Endometrial microvascular endothelial cells (primary cell): ENCODE measurements around the gene TMC8. TPM values are rescaled to one million over a fixed set of nuclear protein-coding genes. Genes with fewer than 3 reads are reported as not detected.
"Not testable (repeated sequence)": the region's sequence is repeated elsewhere in the genome, so short reads cannot be mapped to it uniquely, and the experiment has no call there.

Experiments
- in situ Hi-C: cut with HindIII; loops from 2 replicates; pipeline ENCODE4 v1.10.0; 2017; ENCODE audit warnings: low sequenced_read_pairs, low pct_unique_long_range_greater_than_20kb; ENCODE audit errors: inconsistent ontology term
- total RNA-seq: library from RNA; depleted of rRNA; stranded (reverse); fragments of >200 nt; gene quantifications from one replicate; pipeline ENCODE4 v1.2.3, GENCODE V29; 2015; ENCODE audit errors: inconsistent ontology term

Gene TMC8
- total RNA-seq, 1 donor from 2014 or later, result not detected

- in situ Hi-C loops, result no loop called here
These were observed 1.6 kb downstream of the TMC8 start for GRCh38 chr17:78132084-78132676.

- in situ Hi-C loops, result no loop called here
These were observed 2.2 kb downstream of the TMC8 start for GRCh38 chr17:78132767-78133178.

- in situ Hi-C loops, result no loop called here
These were observed 2.8 kb downstream of the TMC8 start for GRCh38 chr17:78133179-78133951.

GRCh38 chr17:78133971-78134898 lies 3.7 kb downstream of the TMC8 start:
- in situ Hi-C loops, result no loop called here

GRCh38 chr17:78134899-78135385 lies 4.4 kb downstream of the TMC8 start:
- in situ Hi-C loops, result no loop called here

- in situ Hi-C loops, result no loop called here
These were observed 5.4 kb downstream of the TMC8 start for GRCh38 chr17:78135858-78136500.

GRCh38 chr17:78137392-78138203 lies 7.0 kb downstream of the TMC8 start:
- in situ Hi-C loops, result no loop called here

- in situ Hi-C loops, result no loop called here
These were observed 7.9 kb downstream of the TMC8 start for GRCh38 chr17:78138204-78139060.

- in situ Hi-C loops, result not testable (repeated sequence)
These were observed 9.2 kb downstream of the TMC8 start for GRCh38 chr17:78139861-78140168.

- in situ Hi-C loops, result no loop called here
These were observed 9.8 kb downstream of the TMC8 start for GRCh38 chr17:78140169-78141051.

- in situ Hi-C loops, result no loop called here
These were observed 11.0 kb downstream of the TMC8 start for GRCh38 chr17:78141437-78142118.

GRCh38 chr17:78142119-78142861 lies 11.7 kb downstream of the TMC8 start:
- in situ Hi-C loops, result no loop called here

GRCh38 chr17:78143214-78144146 lies 12.9 kb downstream of the TMC8 start:
- in situ Hi-C loops, result no loop called here

GRCh38 chr17:78144147-78144719 lies 13.7 kb downstream of the TMC8 start:
- in situ Hi-C loops, result no loop called here
